ELF-1 (cell line): Measurements from ENCODE around the gene ALKBH2.
"Not testable (repeated sequence)": the region's sequence is repeated elsewhere in the genome, so short reads cannot be mapped to it uniquely, and the experiment has no call there.

Experiments
- DNase-seq: peaks from one replicate; pipeline ENCODE4 v3.0.0-alpha.2; 2016; ENCODE audit warnings: low read depth, low spot score

Gene ALKBH2

GRCh38 chr12:109069307-109070271, 23.7 kb downstream of the ALKBH2 start:
- peak; percentile 66 for DNase-seq

GRCh38 chr12:109065853-109066193, 27.4 kb downstream of the ALKBH2 start:
- DNase-seq, result no peak

- DNase-seq, result no peak
Measured at GRCh38 chr12:109065154-109065852, 28.0 kb downstream of the ALKBH2 start.

GRCh38 chr12:109064143-109064542, 29.1 kb downstream of the ALKBH2 start:
- DNase-seq, result no peak

GRCh38 chr12:109058773-109059172, 34.5 kb downstream of the ALKBH2 start:
- DNase-seq, result no peak

- no peak for DNase-seq
Measured at GRCh38 chr12:109057376-109057775, 35.9 kb downstream of the ALKBH2 start.

GRCh38 chr12:109056891-109057290, 36.4 kb downstream of the ALKBH2 start:
- DNase-seq, result no peak

- no peak for DNase-seq
Measured at GRCh38 chr12:109054520-109054919, 38.8 kb downstream of the ALKBH2 start.

GRCh38 chr12:109054124-109054513, 39.2 kb downstream of the ALKBH2 start:
- not testable (repeated sequence) for DNase-seq

GRCh38 chr12:109053382-109054123, 39.7 kb downstream of the ALKBH2 start:
- no peak for DNase-seq

- peak; percentile 91 for DNase-seq
Measured at GRCh38 chr12:109052414-109053323, 40.6 kb downstream of the ALKBH2 start, which contains the start of gene USP30. Gene USP30, plus strand, starts transcription at chr12:109052576. Its CDS starts 103 bp downstream, at chr12:109052679.

- no peak for DNase-seq
Measured at GRCh38 chr12:109052097-109052413, 41.2 kb downstream of the ALKBH2 start.

- not testable (repeated sequence) for DNase-seq
Measured at GRCh38 chr12:109049794-109050193, 43.5 kb downstream of the ALKBH2 start.

GRCh38 chr12:109048706-109049105, 44.6 kb downstream of the ALKBH2 start:
- not testable (repeated sequence) for DNase-seq

- DNase-seq, result no peak
Measured at GRCh38 chr12:109047081-109047805, 46.0 kb downstream of the ALKBH2 start.

- no peak for DNase-seq
Measured at GRCh38 chr12:109044241-109044640, 49.0 kb downstream of the ALKBH2 start.
